Pancreas (tissue), 10 donors: ENCODE results near the gene SLC30A1. TPM values are rescaled to one million over a fixed set of nuclear protein-coding genes. Genes with fewer than 3 reads are reported as not detected.

Source experiments
- ATAC-seq, 4 donors: fragments of 200-7000 bp; cut with Tn5 transposase; one replicate each; pipeline versions ENCODE4 v1.8.0 to v1.9.1; 2020; ENCODE audit warnings: mild to moderate bottlenecking in 4 of 4, moderate library complexity in 4 of 4
- DNase-seq, 6 donors: peaks; one replicate each; pipeline ENCODE4 v3.0.0-alpha.2; 2020
- FAIRE-seq: peaks from 2 replicates; lab custom pipeline; 2012; peaks lifted over from hg19 to GRCh38; lab: Jason Lieb, UNC
- H3K27ac ChIP-seq, 4 donors: fragments of 200-600 bp; sonication (generic); 1 replicate in 3 of 4; 2 replicates in 1 of 4; pipeline versions ENCODE4 v1.5.0 to v1.8.0; 2020
- H3K27me3 ChIP-seq, 4 donors: fragments of 200-600 bp; one replicate each; pipeline ENCODE4 v1.8.0; 2021
- H3K36me3 ChIP-seq, 3 donors: fragments of 200-600 bp; sonication (generic) in 1 of 3; one replicate each; pipeline versions ENCODE4 v1.5.0 to v1.8.0; 2020 to 2021
- H3K4me1 ChIP-seq, 3 donors: fragments of 200-600 bp; one replicate each; pipeline ENCODE4 v1.8.0; 2021
- H3K4me3 ChIP-seq, 4 donors: fragments of 200-600 bp; sonication (generic) in 2 of 4; one replicate each; pipeline versions ENCODE4 v1.5.0 to v1.8.0; 2020 to 2021
- H3K9me3 ChIP-seq, 4 donors: fragments of 200-600 bp; one replicate each; pipeline ENCODE4 v1.8.0; 2021
- CTCF ChIP-seq, 4 donors: fragments of 200-600 bp; sonication (generic) in 3 of 4; IDR thresholded peaks; one replicate each; pipeline versions ENCODE4 v1.5.0 to v1.8.0; 2021; ENCODE audit warnings: antibody characterized with exemption in 4 of 4
- WGBS, 2 donors: extraction: QIAGEN DNeasy Blood & Tissue Kit; methylation state at CpG; one replicate each; pipeline ENCODE4 v1.1.7; 2013; 5-methylcytosine and 5-hydroxymethylcytosine counted together
- intact Hi-C, 3 donors: fragments of 100-400 bp; cut with DNase I; formaldehyde crosslinking; loops; one replicate each; pipeline versions ENCODE4 v1.11.1 to v1.14.2; 2022
- polyA plus RNA-seq, 2 donors: library from polyadenylated mRNA; stranded (reverse); fragments of 200-250 nt; gene quantifications; one replicate each; pipeline ENCODE4 v1.2.3, GENCODE V29; 2013
- total RNA-seq, 6 donors: library from RNA; stranded (reverse); fragmentation: NEBNext Ultra II Directional in 4 of 6; extraction: Animal tissue kit (Norgen Biotek cat#: 25700) in 4 of 6; gene quantifications; one replicate each; pipeline versions ENCODE4 v1.2.1 to v1.2.4, GENCODE V29; 2021 to 2023
- donor health status: healthy with polysubstance abuse.
- donor health status: DM: no; HTN: no; CAD: no; lungs with moderate emphysema.
- donor health status: DM: no; HTN: no; CAD: no.
- donor health status: control.
- donor health status: control.
- donor health status: Bipolar disorder and iron deficiency.
- donor health status: DM: yes; HTN: yes; CAD: no.
- donor health status: DM: no; HTN: no; CAD: no.
- donor health status: DM: no; HTN: no; CAD: no.
- donor health status: DM: yes; HTN: yes; CAD: no.

The SLC30A1 gene
- total and polyA plus RNA-seq, 8 donors, result 1.5 to 19.5 (median 8.0) TPM

- Histone ChIP-seq H3K27ac (no peak overlapping the region), H3K9me3 (no peaks in the 10 kb centered on the region), H3K27me3 (no peaks in the 10 kb centered on the region), H3K4me3 (no peak overlapping the region), H3K4me1 (no peaks in the 10 kb centered on the region), H3K36me3 (no peaks in the 10 kb centered on the region)
- ATAC-seq (no peak), FAIRE-seq (no peak), DNase-seq (no peak)
- TF ChIP-seq CTCF (IDR thresholded peaks at IDR 0.05), result no peak
- intact Hi-C loops, result no loop called here
- WGBS, 2 donors, result 73 to 87% methylated on average over 3 of the region's 3 CpGs
These were observed 52.0 kb downstream of the SLC30A1 start for GRCh38 chr1:211527006-211527405.

GRCh38 chr1:211526101-211526500, 52.9 kb downstream of the SLC30A1 start:
- no peaks in the 10 kb centered on the region for H3K4me1 ChIP-seq
- ATAC-seq (no peak), DNase-seq (no peak), FAIRE-seq (no peak)
- H3K36me3 ChIP-seq, result no peaks in the 10 kb centered on the region
- H3K4me3 ChIP-seq, result no peak overlapping the region
- no peaks in the 10 kb centered on the region for H3K9me3 ChIP-seq
- no peaks in the 10 kb centered on the region for H3K27me3 ChIP-seq
- no peak overlapping the region for H3K27ac ChIP-seq
- intact Hi-C loops, result no loop called here
- 69 to 73% methylated on average over 1 of the region's 1 CpG for WGBS, 2 donors
- TF ChIP-seq CTCF (IDR thresholded peaks at IDR 0.05), result no peak

GRCh38 chr1:211525101-211525676, 53.8 kb downstream of the SLC30A1 start:
- DNase-seq (no peak), ATAC-seq (no peak), FAIRE-seq (no peak)
- no peaks in the 10 kb centered on the region for H3K27me3 ChIP-seq
- no peaks in the 10 kb centered on the region for H3K9me3 ChIP-seq
- no peaks in the 10 kb centered on the region for H3K4me1 ChIP-seq
- TF ChIP-seq CTCF (IDR thresholded peaks at IDR 0.05), result no peak
- WGBS, 2 donors, result 92 to 94% methylated on average over 9 of the region's 9 CpGs
- H3K36me3 ChIP-seq, result no peaks in the 10 kb centered on the region
- intact Hi-C loops, result no loop called here
- no peak overlapping the region for H3K4me3 ChIP-seq
- H3K27ac ChIP-seq, result no peak overlapping the region

- TF ChIP-seq CTCF (IDR thresholded peaks at IDR 0.05), result no peak
- no peaks in the 10 kb centered on the region for H3K4me1 ChIP-seq
- no peak for FAIRE-seq
- H3K36me3 ChIP-seq, result no peaks in the 10 kb centered on the region
- ATAC-seq, result no peak
- H3K4me3 ChIP-seq, result no peak overlapping the region
- no peak for DNase-seq
- intact Hi-C loops, result no loop called here
- no peaks in the 10 kb centered on the region for H3K27me3 ChIP-seq
- H3K27ac ChIP-seq, result no peak overlapping the region
- WGBS, 2 donors, result 83 to 94% methylated on average over 10 of the region's 10 CpGs
- H3K9me3 ChIP-seq, result no peaks in the 10 kb centered on the region
These were observed 54.4 kb downstream of the SLC30A1 start for GRCh38 chr1:211524521-211524920.

- Histone ChIP-seq H3K9me3 (no peaks in the 10 kb centered on the region), H3K4me1 (no peaks in the 10 kb centered on the region), H3K27me3 (no peaks in the 10 kb centered on the region), H3K36me3 (no peaks in the 10 kb centered on the region), H3K4me3 (no peak overlapping the region), H3K27ac (no peak overlapping the region)
- WGBS, 2 donors, result 83 to 89% methylated on average over 6 of the region's 6 CpGs
- intact Hi-C loops, result no loop called here
- no peak for FAIRE-seq
- no peak for TF ChIP-seq CTCF (IDR thresholded peaks at IDR 0.05)
- ATAC-seq, result no peak
- no peak for DNase-seq
These were observed 56.2 kb downstream of the SLC30A1 start for GRCh38 chr1:211522804-211523203.

Other genes with a start within 250 kb of the SLC30A1 start
- gene RD3, start 87.0 kb downstream of the SLC30A1 start, total RNA-seq, result under 1 TPM in 1 of 6 donors, not detected in 5; 0.06 TPM
- gene RD3, start 87.0 kb downstream of the SLC30A1 start, polyA plus RNA-seq, result under 1 TPM in 1 of 2 donors, not detected in 1; 0.09 TPM
- gene NEK2, start 96.5 kb upstream of the SLC30A1 start, total RNA-seq, result under 1 TPM in 5 of 6 donors, not detected in 1; 0.08 to 0.55 (median 0.32) TPM
- gene NEK2, start 96.5 kb upstream of the SLC30A1 start, polyA plus RNA-seq, result under 1 TPM in 1 of 2 donors, not detected in 1; 0.05 TPM